Psoas muscle (tissue), 8 donors: Measurements from ENCODE around the gene PPP1R9A. TPM values are rescaled to one million over a fixed set of nuclear protein-coding genes. Genes with fewer than 3 reads are reported as not detected.

Experiments
- ATAC-seq, 4 donors: fragments of 200-7000 bp; cut with Tn5 transposase; one replicate each; pipeline ENCODE4 v1.9.1; 2020; ENCODE audit warnings: moderate library complexity in 3 of 4, mild to moderate bottlenecking in 2 of 4
- DNase-seq, 2 donors: peaks; one replicate each; pipeline ENCODE4 v3.0.0-alpha.2; 2020
- H3K27ac ChIP-seq: fragments of 200-600 bp; one replicate; pipeline ENCODE4 v1.8.0; 2022
- H3K27me3 ChIP-seq, 3 donors: fragments of 200-600 bp in 1 of 3; one replicate each; pipeline versions ENCODE4 v1.6.1 to v1.8.0; 2013 to 2022; ENCODE audit warnings: low read length in 2 of 3, mild to moderate bottlenecking in 2 of 3, moderate library complexity in 1 of 3; ENCODE audit not compliant: insufficient read depth in 3 of 3
- H3K36me3 ChIP-seq, 2 donors: fragments of 200-600 bp in 1 of 2; one replicate each; pipeline versions ENCODE4 v1.6.1 to v1.8.0; 2013 to 2022; ENCODE audit warnings: low read depth in 1 of 2, mild to moderate bottlenecking in 1 of 2, moderate library complexity in 1 of 2; ENCODE audit not compliant: insufficient read depth in 1 of 2
- H3K4me1 ChIP-seq: fragments of 200-600 bp; one replicate; pipeline ENCODE4 v1.8.0; 2022
- H3K4me3 ChIP-seq: fragments of 200-600 bp; one replicate; pipeline ENCODE4 v1.8.0; 2022; ENCODE audit warnings: mild to moderate bottlenecking
- H3K9me3 ChIP-seq: fragments of 200-600 bp; one replicate; pipeline ENCODE4 v1.8.0; 2022
- CTCF ChIP-seq: fragments of 200-600 bp; IDR thresholded peaks from one replicate; pipeline ENCODE4 v1.8.0; 2022; ENCODE audit warnings: antibody characterized with exemption
- WGBS, 3 donors: extraction: QIAGEN DNeasy Blood & Tissue Kit; methylation state at CpG; one replicate each; pipeline versions ENCODE4 v1.1.6 to v1.1.7; 2013; 5-methylcytosine and 5-hydroxymethylcytosine counted together
- intact Hi-C, 2 donors: fragments of 100-400 bp; cut with DNase I; formaldehyde crosslinking; loops; one replicate each; pipeline versions ENCODE4 v1.11.0 to v1.14.2; 2022
- polyA plus RNA-seq, 3 donors: library from polyadenylated mRNA; stranded (reverse); fragments of 200-250 nt; gene quantifications; one replicate each; pipeline ENCODE4 v1.2.3, GENCODE V29; 2013
- total RNA-seq, 4 donors: library from RNA; stranded (reverse); fragmentation: NEBNext Ultra II Directional in 2 of 4; extraction: Animal tissue kit (Norgen Biotek cat#: 25700) in 2 of 4; gene quantifications; one replicate each; pipeline versions ENCODE4 v1.2.1 to v1.2.4, GENCODE V29; 2021 to 2023
- donor health status: healthy with polysubstance abuse.
- donor health status: DM: no; HTN: no; CAD: no; lungs with moderate emphysema.
- donor health status: Bipolar disorder and iron deficiency.
- donor health status: healthy.
- donor health status: DM: yes; HTN: yes; CAD: no.
- donor health status: DM: no; HTN: no; CAD: no.
- donor health status: DM: no; HTN: no; CAD: no.
- donor health status: DM: yes; HTN: yes; CAD: no.

The PPP1R9A gene
- total and polyA plus RNA-seq, 7 donors: 1.1 to 18.6 (median 13.5) TPM

DNA sequence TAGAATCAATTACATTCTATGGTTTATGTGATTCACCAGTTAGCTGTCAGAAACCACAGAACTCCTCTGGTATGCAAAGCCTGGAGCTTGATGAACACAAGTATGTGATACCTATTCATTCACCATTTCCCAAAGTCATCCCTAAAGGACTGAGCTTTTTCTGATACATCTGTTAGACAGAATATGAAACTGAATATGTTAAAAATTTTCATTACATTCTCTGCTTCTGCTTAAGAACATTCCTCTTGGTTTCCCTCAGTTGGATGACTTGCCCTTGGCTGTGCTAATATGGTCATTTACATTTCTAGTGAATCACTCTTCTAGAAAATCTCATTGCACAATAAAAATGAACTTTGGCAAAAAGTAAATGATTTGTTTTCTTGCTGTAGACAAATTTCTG lies 427.7 kb downstream of the PPP1R9A start:
- H3K27ac ChIP-seq: no peak overlapping the region
- TF ChIP-seq CTCF: no peak
- H3K9me3 ChIP-seq: no peaks in the 10 kb centered on the region
- DNase-seq (no peak), ATAC-seq (no peak)
- no peaks in the 10 kb centered on the region for H3K27me3 ChIP-seq
- H3K4me3 ChIP-seq: no peak overlapping the region
- intact Hi-C loops: no loop called here
- H3K36me3 ChIP-seq: no peaks in the 10 kb centered on the region
- peaks cover under 1% of the 10 kb centered on the region for H3K4me1 ChIP-seq

- Histone ChIP-seq H3K36me3 (no peaks in the 10 kb centered on the region), H3K27me3 (no peaks in the 10 kb centered on the region), H3K4me1 (no peaks in the 10 kb centered on the region), H3K4me3 (no peak overlapping the region), H3K9me3 (no peaks in the 10 kb centered on the region), H3K27ac (no peak overlapping the region)
- no peak for TF ChIP-seq CTCF
- 78 to 86% (median 81%) methylated on average over 3 of the region's 3 CpGs for WGBS, 3 donors
- intact Hi-C loops: no loop called here
- ATAC-seq: no peak
- no peak for DNase-seq
Measured at GRCh38 chr7:95338832-95339231, 431.4 kb downstream of the PPP1R9A start.

DNA sequence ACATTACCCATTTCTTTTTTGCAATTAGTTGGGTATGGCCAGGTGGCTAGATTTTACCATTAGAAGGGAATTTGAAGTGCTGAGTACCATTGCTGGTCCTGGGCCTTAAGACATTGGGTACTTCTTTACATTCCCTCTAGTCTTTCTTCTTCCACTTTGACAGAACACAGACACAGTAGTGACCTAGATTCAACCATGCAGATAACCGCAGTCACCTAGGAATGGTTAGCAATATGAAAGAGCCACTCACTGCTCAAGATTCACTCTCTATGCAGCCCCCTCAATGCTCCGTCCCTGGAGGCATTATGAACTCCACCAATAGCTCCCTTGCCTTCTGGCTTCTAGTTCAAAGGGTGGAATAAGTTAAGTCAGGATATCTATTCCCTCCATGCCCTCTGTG lies 433.1 kb downstream of the PPP1R9A start:
- intact Hi-C loops: no loop called here
- ATAC-seq: no peak
- H3K9me3 ChIP-seq: no peaks in the 10 kb centered on the region
- no peaks in the 10 kb centered on the region for H3K4me1 ChIP-seq
- no peak overlapping the region for H3K4me3 ChIP-seq
- no peak for DNase-seq
- H3K36me3 ChIP-seq: no peaks in the 10 kb centered on the region
- no peaks in the 10 kb centered on the region for H3K27me3 ChIP-seq
- no peak for TF ChIP-seq CTCF
- H3K27ac ChIP-seq: no peak overlapping the region
- 95 to 100% (median 98%) methylated on average over 2 of the region's 2 CpGs for WGBS, 3 donors

DNA sequence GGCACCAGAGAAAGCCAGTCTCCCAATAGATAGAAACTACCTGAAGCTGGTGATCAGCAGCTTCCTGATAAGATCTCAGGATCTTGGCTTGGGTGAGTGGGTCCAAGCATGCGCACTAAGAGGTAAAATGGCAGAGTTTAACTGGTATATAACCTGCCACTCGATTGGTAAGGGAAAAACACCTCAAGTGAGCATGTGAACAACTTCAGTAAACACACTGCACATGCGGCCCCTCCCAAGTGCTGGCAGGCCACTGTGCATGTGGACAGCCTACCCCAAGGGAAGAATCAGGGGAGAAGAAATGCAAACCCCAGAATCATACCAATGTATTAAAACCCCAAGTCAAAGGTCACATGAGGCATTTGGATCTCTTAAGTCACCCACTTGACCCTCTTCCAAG lies 434.6 kb downstream of the PPP1R9A start:
- intact Hi-C loops: no loop called here
- Histone ChIP-seq H3K9me3 (no peaks in the 10 kb centered on the region), H3K36me3 (no peaks in the 10 kb centered on the region), H3K4me1 (no peaks in the 10 kb centered on the region), H3K27ac (no peak overlapping the region), H3K4me3 (no peak overlapping the region), H3K27me3 (no peaks in the 10 kb centered on the region)
- 91 to 93% (median 92%) methylated on average over 3 of the region's 3 CpGs for WGBS, 3 donors
- no peak for DNase-seq
- ATAC-seq: no peak
- no peak for TF ChIP-seq CTCF

DNA sequence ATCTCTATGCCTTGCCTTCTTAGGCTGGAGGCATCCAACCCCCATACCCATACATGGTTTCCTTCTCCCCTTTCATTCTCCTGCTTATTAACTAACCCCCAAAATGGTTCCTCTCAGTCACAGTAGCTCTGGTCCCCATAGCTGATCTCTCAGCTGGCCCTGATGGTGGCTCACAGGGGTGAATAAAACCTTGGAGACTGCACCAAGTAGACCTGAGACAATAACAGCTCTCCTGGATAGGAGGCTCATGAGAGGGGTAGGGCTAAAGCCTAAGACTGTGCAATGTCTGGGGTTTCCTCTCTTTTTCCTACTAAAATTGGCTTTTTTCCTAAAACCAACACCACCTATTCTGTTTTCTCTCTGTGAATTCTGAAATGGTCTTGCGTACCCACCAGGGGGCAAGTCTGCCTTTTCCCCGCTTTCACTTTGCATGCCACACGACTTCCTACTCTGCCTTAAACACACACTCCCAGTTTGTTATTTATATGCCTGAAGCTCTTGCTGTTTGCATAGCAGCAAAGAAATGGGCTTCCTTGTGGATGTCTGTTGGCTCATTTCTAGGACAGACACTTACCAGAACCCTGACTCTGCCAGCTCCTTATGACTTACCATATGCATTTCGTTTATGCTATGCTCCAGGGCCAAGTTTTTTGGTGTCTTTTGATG lies 435.4 kb downstream of the PPP1R9A start:
- Histone ChIP-seq H3K9me3 (no peaks in the 10 kb centered on the region), H3K27me3 (no peaks in the 10 kb centered on the region), H3K27ac (no peak overlapping the region), H3K4me1 (no peaks in the 10 kb centered on the region), H3K4me3 (no peak overlapping the region), H3K36me3 (no peaks in the 10 kb centered on the region)
- no peak for TF ChIP-seq CTCF
- DNase-seq: no peak
- WGBS, 3 donors: 78 to 79% (median 78%) methylated on average over 4 of the region's 4 CpGs
- no peak for ATAC-seq
- intact Hi-C loops: no loop called here
